Left forelimb (tissue), 1 donor: ENCODE results near the gene AEBP1.

ENCODE experiments used
- DNase-seq: peaks from one replicate; pipeline ENCODE4 v3.0.0-alpha.2; 2018; ENCODE audit warnings: low spot score

AEBP1 gene

GRCh38 chr7:44104860-44105771 lies 971 bp downstream of the AEBP1 start:
- no peak for DNase-seq

GRCh38 chr7:44105832-44106231 lies 1.7 kb downstream of the AEBP1 start:
- no peak for DNase-seq

- no peak for DNase-seq
These were observed 2.3 kb downstream of the AEBP1 start for GRCh38 chr7:44106311-44107065.

GRCh38 chr7:44107116-44107960 lies 3.2 kb downstream of the AEBP1 start:
- DNase-seq: no peak

GRCh38 chr7:44107961-44108767 lies 4.0 kb downstream of the AEBP1 start:
- DNase-seq: no peak

- DNase-seq: no peak
These were observed 4.9 kb downstream of the AEBP1 start for GRCh38 chr7:44108768-44109750.

GRCh38 chr7:44109991-44110390 lies 5.8 kb downstream of the AEBP1 start:
- no peak for DNase-seq

GRCh38 chr7:44110719-44111635 lies 6.8 kb downstream of the AEBP1 start:
- no peak for DNase-seq

GRCh38 chr7:44111761-44112160 lies 7.6 kb downstream of the AEBP1 start:
- DNase-seq: no peak

GRCh38 chr7:44112231-44112996 lies 8.3 kb downstream of the AEBP1 start:
- no peak for DNase-seq

GRCh38 chr7:44112997-44113763 lies 9.0 kb downstream of the AEBP1 start:
- no peak for DNase-seq

GRCh38 chr7:44113764-44114354 lies 9.7 kb downstream of the AEBP1 start:
- no peak for DNase-seq

- DNase-seq: no peak
These were observed 10.6 kb downstream of the AEBP1 start for GRCh38 chr7:44114586-44115310.

GRCh38 chr7:44116087-44116788 lies 12.1 kb downstream of the AEBP1 start:
- DNase-seq: no peak

GRCh38 chr7:44116789-44117666 lies 12.9 kb downstream of the AEBP1 start:
- no peak for DNase-seq
